ENCODE results near the gene S100A9. TPM values are rescaled to one million over a fixed set of nuclear protein-coding genes. Genes with fewer than 3 reads are reported as not detected.

The S100A9 gene
- total and polyA plus RNA-seq, 7 donors, result 26.4 to 111 (median 51.1) TPM

GRCh38 chr1:153360190-153360589, 2.5 kb downstream of the S100A9 start:
- no peaks in the 10 kb centered on the region for H3K36me3 ChIP-seq (ENCODE audit: insufficient read depth in 1 of 2, low read depth in 1 of 2)
- ATAC-seq (peak in 2 of 4 donors; percentile 39 to 54), DNase-seq (no peak)
- no peaks in the 10 kb centered on the region for H3K27me3 ChIP-seq (ENCODE audit: insufficient read depth in 3 of 3, low read length in 2 of 3)
- no peaks in the 10 kb centered on the region for H3K4me1 ChIP-seq
- H3K27ac ChIP-seq, result no peak overlapping the region
- H3K4me3 ChIP-seq, result no peak overlapping the region
- 64 to 80% (median 75%) methylated on average over 2 of the region's 2 CpGs for WGBS, 3 donors
- no peak for TF ChIP-seq CTCF (IDR thresholded peaks at IDR 0.05)
- intact Hi-C loops (cut with DNase I), result no loop called here
- H3K9me3 ChIP-seq, result no peaks in the 10 kb centered on the region

- 84 to 89% (median 89%) methylated on average over 11 of the region's 11 CpGs for WGBS, 3 donors
- Histone ChIP-seq H3K9me3 (no peaks in the 10 kb centered on the region), H3K4me1 (no peaks in the 10 kb centered on the region), H3K4me3 (no peak overlapping the region), H3K36me3 (ENCODE audit: insufficient read depth in 1 of 2, low read depth in 1 of 2) (no peaks in the 10 kb centered on the region), H3K27me3 (ENCODE audit: insufficient read depth in 3 of 3, low read length in 2 of 3) (no peaks in the 10 kb centered on the region), H3K27ac (no peak overlapping the region)
- TF ChIP-seq CTCF (IDR thresholded peaks at IDR 0.05), result no peak
- intact Hi-C loops (cut with DNase I), result no loop called here
- no peak for DNase-seq
- no peak for ATAC-seq
Observed at GRCh38 chr1:153360592-153361479, 3.2 kb downstream of the S100A9 start.

GRCh38 chr1:153361480-153362109, 3.9 kb downstream of the S100A9 start:
- DNase-seq (no peak), ATAC-seq (no peak)
- intact Hi-C loops (cut with DNase I), result no loop called here
- TF ChIP-seq CTCF (IDR thresholded peaks at IDR 0.05), result no peak
- Histone ChIP-seq H3K4me1 (no peaks in the 10 kb centered on the region), H3K9me3 (no peaks in the 10 kb centered on the region), H3K27ac (no peak overlapping the region), H3K27me3 (ENCODE audit: insufficient read depth in 3 of 3, low read length in 2 of 3) (no peaks in the 10 kb centered on the region), H3K4me3 (no peak overlapping the region), H3K36me3 (ENCODE audit: insufficient read depth in 1 of 2, low read depth in 1 of 2) (no peaks in the 10 kb centered on the region)
- 77 to 86% (median 82%) methylated on average over 4 of the region's 4 CpGs for WGBS, 3 donors

GRCh38 chr1:153362187-153362775, 4.6 kb downstream of the S100A9 start:
- Histone ChIP-seq H3K9me3 (no peaks in the 10 kb centered on the region), H3K4me1 (no peaks in the 10 kb centered on the region), H3K36me3 (ENCODE audit: insufficient read depth in 1 of 2, low read depth in 1 of 2) (no peaks in the 10 kb centered on the region), H3K27ac (no peak overlapping the region), H3K27me3 (ENCODE audit: insufficient read depth in 3 of 3, low read length in 2 of 3) (no peaks in the 10 kb centered on the region), H3K4me3 (no peak overlapping the region)
- DNase-seq, result no peak
- no peak for TF ChIP-seq CTCF (IDR thresholded peaks at IDR 0.05)
- intact Hi-C loops (cut with DNase I), result no loop called here
- ATAC-seq, result no peak
- 72 to 77% (median 76%) methylated on average over 3 of the region's 3 CpGs for WGBS, 3 donors
